Measurements from ENCODE around the gene GRIN3B. TPM values are rescaled to one million over a fixed set of nuclear protein-coding genes. Genes with fewer than 3 reads are reported as not detected.

The GRIN3B gene
- total RNA-seq, 4 donors from 2014 or later, result not detected

DNA sequence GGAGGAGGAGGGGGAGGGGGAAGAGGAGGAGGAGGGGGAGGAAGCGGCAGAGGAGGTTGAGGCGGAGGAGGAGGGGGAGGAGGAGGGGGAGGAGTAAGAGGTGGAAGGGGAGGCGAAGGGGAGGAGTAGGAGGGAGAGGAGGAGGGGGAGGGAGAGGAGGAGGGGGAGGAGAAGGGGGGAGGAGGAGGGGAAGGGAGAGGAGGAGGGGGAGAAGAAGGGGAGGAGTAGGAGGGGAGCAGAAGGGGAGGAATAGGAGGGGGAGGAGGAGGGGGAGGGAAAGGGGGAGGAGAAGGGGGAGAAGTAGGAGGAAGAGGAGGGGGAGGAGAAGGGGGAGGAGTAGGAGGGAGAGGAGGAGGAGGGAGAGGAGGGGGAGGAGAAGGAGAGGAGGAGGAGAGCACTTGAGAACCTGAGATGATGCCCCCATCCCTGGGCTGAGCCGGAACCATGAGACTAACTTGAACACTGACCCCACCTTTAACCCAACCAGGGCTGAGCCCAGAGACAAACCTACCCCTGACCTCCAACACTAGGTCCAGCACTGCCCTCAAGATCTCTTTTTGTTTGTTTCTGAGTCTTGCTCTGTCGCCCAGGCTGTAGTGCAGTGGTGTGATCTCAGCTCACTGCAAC lies 52.2 kb downstream of the GRIN3B start:
- Histone ChIP-seq H3K4me3 (no peak overlapping the region), H3K27me3 (no peaks in the 10 kb centered on the region), H3K4me1 (no peaks in the 10 kb centered on the region), H3K9me3 (peaks cover 0 to 29% (median 0%) of the 10 kb centered on the region in 3 donors), H3K36me3 (peaks cover 0 to 31% of the 10 kb centered on the region in 2 donors), H3K27ac (no peak overlapping the region)
- no peak for ATAC-seq
- WGBS, 2 donors (ENCODE audit: low coverage in 1 of 2), result 62 to 83% methylated on average over 1 to 2 of the region's 5 CpGs
- TF ChIP-seq EP300 (IDR thresholded peaks at IDR 0.05), result no peak
- TF ChIP-seq POLR2A (IDR thresholded peaks at IDR 0.05), result no peak
- TF ChIP-seq, protein P1, sequence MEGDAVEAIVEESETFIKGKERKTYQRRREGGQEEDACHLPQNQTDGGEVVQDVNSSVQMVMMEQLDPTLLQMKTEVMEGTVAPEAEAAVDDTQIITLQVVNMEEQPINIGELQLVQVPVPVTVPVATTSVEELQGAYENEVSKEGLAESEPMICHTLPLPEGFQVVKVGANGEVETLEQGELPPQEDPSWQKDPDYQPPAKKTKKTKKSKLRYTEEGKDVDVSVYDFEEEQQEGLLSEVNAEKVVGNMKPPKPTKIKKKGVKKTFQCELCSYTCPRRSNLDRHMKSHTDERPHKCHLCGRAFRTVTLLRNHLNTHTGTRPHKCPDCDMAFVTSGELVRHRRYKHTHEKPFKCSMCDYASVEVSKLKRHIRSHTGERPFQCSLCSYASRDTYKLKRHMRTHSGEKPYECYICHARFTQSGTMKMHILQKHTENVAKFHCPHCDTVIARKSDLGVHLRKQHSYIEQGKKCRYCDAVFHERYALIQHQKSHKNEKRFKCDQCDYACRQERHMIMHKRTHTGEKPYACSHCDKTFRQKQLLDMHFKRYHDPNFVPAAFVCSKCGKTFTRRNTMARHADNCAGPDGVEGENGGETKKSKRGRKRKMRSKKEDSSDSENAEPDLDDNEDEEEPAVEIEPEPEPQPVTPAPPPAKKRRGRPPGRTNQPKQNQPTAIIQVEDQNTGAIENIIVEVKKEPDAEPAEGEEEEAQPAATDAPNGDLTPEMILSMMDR (IDR thresholded peaks at IDR 0.05), result no peak
- TF ChIP-seq POLR2AphosphoS5 (IDR thresholded peaks at IDR 0.05), result no peak

DNA sequence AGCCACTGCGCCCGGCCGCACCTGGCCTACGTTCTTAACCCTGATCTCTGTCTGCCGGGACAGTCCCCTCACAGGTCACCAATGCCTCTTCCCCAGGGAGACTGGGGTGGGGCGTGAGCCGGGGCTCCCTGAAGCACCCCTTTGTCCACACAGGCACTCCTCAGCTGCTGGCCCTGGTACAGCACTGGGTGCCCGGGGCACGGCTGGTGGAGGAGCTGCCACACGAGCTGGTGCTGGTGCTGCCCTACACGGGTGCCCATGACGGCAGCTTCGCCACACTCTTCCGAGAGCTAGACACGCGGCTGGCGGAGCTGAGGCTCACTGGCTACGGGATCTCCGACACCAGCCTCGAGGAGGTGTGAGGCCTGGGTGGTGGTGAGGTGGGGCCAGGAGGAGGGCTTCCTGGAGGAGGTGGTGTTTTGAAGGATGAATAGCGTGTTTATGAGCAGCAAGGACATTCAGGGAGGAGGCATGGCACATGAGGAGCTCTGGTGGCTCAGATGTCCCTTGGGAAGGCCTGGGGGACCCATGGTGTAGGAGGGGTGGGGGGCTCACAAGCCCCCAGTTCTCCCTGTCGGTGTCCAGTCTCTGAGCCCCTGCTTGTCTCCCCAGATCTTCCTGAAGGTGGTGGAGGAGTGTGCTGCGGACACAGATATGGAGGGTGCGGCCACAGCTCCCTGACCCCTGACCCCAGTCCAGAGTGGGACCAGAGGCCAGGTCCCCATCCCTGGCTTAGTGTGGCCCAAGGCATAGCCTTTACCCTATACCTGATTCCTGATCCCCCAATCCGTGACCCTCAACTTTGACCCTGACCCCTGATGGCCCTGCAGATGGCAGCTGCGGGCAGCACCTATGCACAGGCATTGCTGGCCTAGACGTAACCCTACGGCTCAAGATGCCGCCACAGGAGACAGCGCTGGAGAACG lies 53.2 kb downstream of the GRIN3B start:
- no peak overlapping the region for H3K4me3 ChIP-seq
- ATAC-seq, result no peak
- WGBS, 2 donors (ENCODE audit: low coverage in 1 of 2), result 83 to 86% methylated on average over 1 to 4 of the region's 31 CpGs
- no peaks in the 10 kb centered on the region for H3K27me3 ChIP-seq
- TF ChIP-seq, protein P1 (IDR thresholded peaks at IDR 0.05), result no peak
- peaks cover 0 to 37% of the 10 kb centered on the region in 2 donors for H3K36me3 ChIP-seq
- H3K4me1 ChIP-seq, result no peaks in the 10 kb centered on the region
- H3K9me3 ChIP-seq, result peaks cover 0 to 39% (median 0%) of the 10 kb centered on the region in 3 donors
- no peak overlapping the region for H3K27ac ChIP-seq

DNA sequence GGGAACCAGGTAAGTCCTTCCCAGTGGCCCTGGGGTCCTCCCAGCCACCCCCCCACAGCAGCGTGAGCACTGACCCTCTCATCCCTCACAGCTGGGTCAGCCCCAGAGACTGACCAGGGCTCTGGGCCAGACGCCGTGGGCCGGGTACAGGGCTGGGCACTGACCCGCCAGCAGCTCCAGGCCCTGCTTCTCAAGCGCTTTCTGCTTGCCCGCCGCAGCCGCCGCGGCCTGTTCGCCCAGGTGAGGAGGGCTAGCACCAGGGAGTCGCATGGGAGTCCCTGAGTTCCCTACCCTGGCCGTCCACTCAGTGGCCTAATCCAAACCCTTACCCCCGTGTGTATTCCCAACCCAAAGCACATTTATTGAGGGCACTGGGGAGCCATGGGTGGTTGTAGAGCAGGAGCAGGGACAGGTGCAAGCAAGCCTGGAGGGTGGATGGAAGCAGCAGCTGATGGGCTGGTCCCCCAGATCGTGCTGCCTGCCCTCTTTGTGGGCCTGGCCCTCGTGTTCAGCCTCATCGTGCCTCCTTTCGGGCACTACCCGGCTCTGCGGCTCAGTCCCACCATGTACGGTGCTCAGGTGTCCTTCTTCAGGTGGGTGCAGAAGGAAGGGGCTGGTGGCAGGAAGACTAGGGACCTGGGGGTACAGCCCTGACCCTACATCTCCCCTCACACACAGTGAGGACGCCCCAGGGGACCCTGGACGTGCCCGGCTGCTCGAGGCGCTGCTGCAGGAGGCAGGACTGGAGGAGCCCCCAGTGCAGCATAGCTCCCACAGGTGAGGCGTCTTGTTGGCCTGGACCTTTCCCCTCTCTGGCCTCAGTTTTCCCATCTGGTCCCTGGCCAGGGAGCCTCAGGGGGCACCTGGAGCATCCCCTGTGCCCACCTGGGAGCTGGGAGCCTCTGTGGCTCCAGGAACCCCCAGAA lies 54.1 kb downstream of the GRIN3B start:
- TF ChIP-seq POLR2A (IDR thresholded peaks at IDR 0.05), result no peak
- TF ChIP-seq, protein P1 (IDR thresholded peaks at IDR 0.05), result no peak
- TF ChIP-seq POLR2AphosphoS5 (IDR thresholded peaks at IDR 0.05), result no peak
- TF ChIP-seq EP300 (IDR thresholded peaks at IDR 0.05), result no peak
- no peaks in the 10 kb centered on the region for H3K27me3 ChIP-seq
- no peak overlapping the region for H3K4me3 ChIP-seq
- 93 to 100% methylated on average over 1 to 5 of the region's 28 CpGs for WGBS, 2 donors (ENCODE audit: low coverage in 1 of 2)
- no peak for ATAC-seq
- peaks cover 0 to 44% of the 10 kb centered on the region in 2 donors for H3K36me3 ChIP-seq
- no peaks in the 10 kb centered on the region for H3K4me1 ChIP-seq
- H3K27ac ChIP-seq, result no peak overlapping the region
- H3K9me3 ChIP-seq, result peaks cover 0 to 48% (median 0%) of the 10 kb centered on the region in 3 donors

DNA sequence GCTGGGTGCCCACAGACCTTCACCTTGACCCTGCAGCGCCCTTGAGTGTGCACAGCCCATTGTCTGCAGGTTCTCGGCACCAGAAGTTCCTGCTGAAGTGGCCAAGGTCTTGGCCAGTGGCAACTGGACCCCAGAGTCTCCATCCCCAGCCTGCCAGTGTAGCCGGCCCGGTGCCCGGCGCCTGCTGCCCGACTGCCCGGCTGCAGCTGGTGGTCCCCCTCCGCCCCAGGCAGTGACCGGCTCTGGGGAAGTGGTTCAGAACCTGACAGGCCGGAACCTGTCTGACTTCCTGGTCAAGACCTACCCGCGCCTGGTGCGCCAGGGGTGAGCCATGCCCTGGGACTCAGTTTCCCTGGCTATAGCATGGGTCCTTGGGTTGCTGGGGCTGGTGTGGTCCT lies 54.8 kb downstream of the GRIN3B start:
- no peaks in the 10 kb centered on the region for H3K27me3 ChIP-seq
- peaks cover 0 to 44% of the 10 kb centered on the region in 2 donors for H3K36me3 ChIP-seq
- no peak overlapping the region for H3K27ac ChIP-seq
- no peak for TF ChIP-seq EP300 (IDR thresholded peaks at IDR 0.05)
- TF ChIP-seq POLR2A (IDR thresholded peaks at IDR 0.05), result no peak
- TF ChIP-seq, protein P1 (IDR thresholded peaks at IDR 0.05), result no peak
- no peak for TF ChIP-seq POLR2AphosphoS5 (IDR thresholded peaks at IDR 0.05)
- no peak for ATAC-seq
- peaks cover 0 to 54% (median 0%) of the 10 kb centered on the region in 3 donors for H3K9me3 ChIP-seq
- H3K4me3 ChIP-seq, result no peak overlapping the region
- 100% methylated on average over 6 of the region's 14 CpGs; no CpG with 5 or more reads in 1 of the 2 donors for WGBS, 2 donors (ENCODE audit: low coverage in 1 of 2)
- no peaks in the 10 kb centered on the region for H3K4me1 ChIP-seq
